Gastrocnemius medialis (tissue), 4 donors: Measurements from ENCODE around the gene NRG2.

Experiments used
- POLR2A ChIP-seq, 2 donors: fragments of 450-650 bp; IDR thresholded peaks; one replicate each; pipeline ENCODE4 v1.6.1; 2017; ENCODE audit warnings: antibody characterized with exemption in 2 of 2, mild to moderate bottlenecking in 2 of 2, moderate library complexity in 2 of 2
- TF ChIP-seq, protein P1 (sequence below), 5 experiments: fragments of 450-650 bp in 3 of 5; fragments of 200-600 bp in 2 of 5; sonication (generic) in 2 of 5; IDR thresholded peaks in 4 of 5; conservative IDR thresholded peaks in 1 of 5; 1 replicate in 4 of 5; 2 replicates in 1 of 5; pipeline ENCODE4 v1.5.1; 2016 to 2019; ENCODE audit warnings: antibody characterized with exemption in 5 of 5, mild to moderate bottlenecking in 3 of 5, moderate library complexity in 3 of 5

DNA sequence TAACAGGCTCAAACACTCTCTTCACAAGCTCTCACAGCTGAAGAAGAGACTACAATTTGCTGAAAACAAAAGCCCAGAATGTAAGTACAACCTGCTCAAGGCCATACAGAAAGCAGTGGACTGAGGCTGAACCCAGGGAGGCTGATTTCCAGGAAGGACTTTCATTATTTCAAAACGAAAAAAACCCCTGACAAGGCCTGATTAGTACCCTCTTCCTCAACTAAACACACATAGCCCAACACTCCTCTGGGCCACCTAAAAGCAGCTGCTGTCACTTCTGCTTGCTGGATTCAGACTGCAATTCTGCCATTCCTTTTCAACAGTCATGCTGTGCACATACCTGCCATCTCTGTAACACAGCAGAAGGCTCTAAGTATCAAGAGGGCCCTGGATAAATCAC lies 18.2 kb downstream of the NRG2 start:
- TF ChIP-seq, protein P1, sequence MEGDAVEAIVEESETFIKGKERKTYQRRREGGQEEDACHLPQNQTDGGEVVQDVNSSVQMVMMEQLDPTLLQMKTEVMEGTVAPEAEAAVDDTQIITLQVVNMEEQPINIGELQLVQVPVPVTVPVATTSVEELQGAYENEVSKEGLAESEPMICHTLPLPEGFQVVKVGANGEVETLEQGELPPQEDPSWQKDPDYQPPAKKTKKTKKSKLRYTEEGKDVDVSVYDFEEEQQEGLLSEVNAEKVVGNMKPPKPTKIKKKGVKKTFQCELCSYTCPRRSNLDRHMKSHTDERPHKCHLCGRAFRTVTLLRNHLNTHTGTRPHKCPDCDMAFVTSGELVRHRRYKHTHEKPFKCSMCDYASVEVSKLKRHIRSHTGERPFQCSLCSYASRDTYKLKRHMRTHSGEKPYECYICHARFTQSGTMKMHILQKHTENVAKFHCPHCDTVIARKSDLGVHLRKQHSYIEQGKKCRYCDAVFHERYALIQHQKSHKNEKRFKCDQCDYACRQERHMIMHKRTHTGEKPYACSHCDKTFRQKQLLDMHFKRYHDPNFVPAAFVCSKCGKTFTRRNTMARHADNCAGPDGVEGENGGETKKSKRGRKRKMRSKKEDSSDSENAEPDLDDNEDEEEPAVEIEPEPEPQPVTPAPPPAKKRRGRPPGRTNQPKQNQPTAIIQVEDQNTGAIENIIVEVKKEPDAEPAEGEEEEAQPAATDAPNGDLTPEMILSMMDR (IDR thresholded peaks at IDR 0.05 in 4 of 5, conservative IDR thresholded peaks at IDR 0.05 in 1 of 5), result no peak
- no peak for TF ChIP-seq POLR2A (IDR thresholded peaks at IDR 0.05)
